Esophagus muscularis mucosa (tissue), 4 donors: Measurements from ENCODE around the gene AHCY. TPM values are rescaled to one million over a fixed set of nuclear protein-coding genes. Genes with fewer than 3 reads are reported as not detected.
A peak's percentile ranks its signal among the peaks of the same experiment; 100 is the strongest.

Experiments used
- DNase-seq: peaks from one replicate; pipeline ENCODE4 v3.0.0-alpha.2; 2017; ENCODE audit errors: extremely low spot score
- H3K27ac ChIP-seq, 4 donors: fragments of 200-600 bp; sonication (generic); replicated peaks in 1 of 4; 1 replicate in 3 of 4; 2 replicates in 1 of 4; pipeline ENCODE4 v1.5.1; 2016 to 2019; ENCODE audit warnings: mild to moderate bottlenecking in 1 of 4
- H3K27me3 ChIP-seq, 4 donors: fragments of 200-600 bp; sonication (generic); one replicate each; pipeline versions ENCODE4 v1.5.1 to v1.6.0; 2016 to 2019
- H3K36me3 ChIP-seq, 4 donors: fragments of 200-600 bp; sonication (generic); one replicate each; pipeline ENCODE4 v1.5.1; 2016 to 2019
- H3K4me1 ChIP-seq, 4 donors: fragments of 200-600 bp; sonication (generic); one replicate each; pipeline ENCODE4 v1.5.1; 2016 to 2019
- H3K4me3 ChIP-seq, 4 donors: fragments of 200-600 bp; sonication (generic); 1 replicate in 2 of 4; 2 replicates in 2 of 4; pipeline ENCODE4 v1.5.1; 2016 to 2019; ENCODE audit warnings: mild to moderate bottlenecking in 4 of 4, moderate library complexity in 1 of 4
- H3K9me3 ChIP-seq, 4 donors: fragments of 200-600 bp; sonication (generic); 1 replicate in 3 of 4; 2 replicates in 1 of 4; pipeline ENCODE4 v1.5.1; 2016 to 2019
- CTCF ChIP-seq, 3 experiments: fragments of 200-600 bp in 2 of 3; fragments of 450-650 bp in 1 of 3; sonication (generic) in 2 of 3; IDR thresholded peaks; one replicate each; pipeline ENCODE4 v1.5.1; 2017 to 2019; ENCODE audit warnings: antibody characterized with exemption in 3 of 3, mild to moderate bottlenecking in 2 of 3, moderate library complexity in 1 of 3
- EP300 ChIP-seq: sonication (generic); formaldehyde crosslinking; IDR thresholded peaks from one replicate; pipeline ENCODE4 v1.6.1; 2017; ENCODE audit warnings: antibody characterized with exemption
- POLR2A ChIP-seq: fragments of 450-650 bp; IDR thresholded peaks from one replicate; pipeline ENCODE4 v1.6.1; 2017; ENCODE audit warnings: antibody characterized with exemption, moderate library complexity, mild to moderate bottlenecking, low read depth
- POLR2AphosphoS5 ChIP-seq, 2 donors: sonication (generic); formaldehyde crosslinking; IDR thresholded peaks; one replicate each; pipeline ENCODE4 v1.6.1; 2017; ENCODE audit warnings: antibody characterized with exemption in 2 of 2
- WGBS: methylation state at CpG from one replicate; pipeline ENCODE4 v1.1.5; 2018; 5-methylcytosine and 5-hydroxymethylcytosine counted together
- intact Hi-C: fragments of 100-400 bp; cut with DNase I; formaldehyde crosslinking; loops from one replicate; pipeline ENCODE4 v1.15.1; 2023
- total RNA-seq, 4 donors: library from RNA; depleted of rRNA; stranded (reverse); fragments of >200 nt; gene quantifications; one replicate each; pipeline versions ENCODE4 v1.1.0 to v1.2.1, GENCODE V29; 2016

AHCY gene
- total RNA-seq, 4 donors from 2014 or later: 52.7 to 77.0 (median 71.0) TPM

GRCh38 chr20:34302312-34302722 lies 838 bp downstream of the AHCY start:
- no peaks in the 10 kb centered on the region for H3K27me3 ChIP-seq
- intact Hi-C loops: loop anchor here (5.0 to 10.0 kb wide), 2 partner anchors 60 to 402 kb away; partner anchors contain the start of genes ITCH and TP53INP2
- H3K9me3 ChIP-seq: no peaks in the 10 kb centered on the region
- peaks cover 16 to 25% (median 20%) of the 10 kb centered on the region in 4 donors for H3K4me1 ChIP-seq
- no peak for DNase-seq
- no peaks in the 10 kb centered on the region for H3K36me3 ChIP-seq
- peak in 1 of 3 experiments; percentile 10 for TF ChIP-seq CTCF (IDR thresholded peaks at IDR 0.05)
- no peak for TF ChIP-seq POLR2A
- TF ChIP-seq POLR2AphosphoS5 (IDR thresholded peaks at IDR 0.05): no peak
- TF ChIP-seq EP300: no peak
- peak overlapping the region; percentile 73 to 86 (median 77) for H3K4me3 ChIP-seq
- 26% methylated on average over 9 of the region's 9 CpGs for WGBS
- peak overlapping the region; percentile 88 to 97 (median 92) for H3K27ac ChIP-seq

GRCh38 chr20:34301587-34302311 lies 1.4 kb downstream of the AHCY start:
- H3K9me3 ChIP-seq: no peaks in the 10 kb centered on the region
- H3K27ac ChIP-seq: peak overlapping the region in 3 of 4 donors; percentile 88 to 97 (median 94)
- no peaks in the 10 kb centered on the region for H3K36me3 ChIP-seq
- peaks cover 16 to 25% (median 20%) of the 10 kb centered on the region in 4 donors for H3K4me1 ChIP-seq
- H3K27me3 ChIP-seq: no peaks in the 10 kb centered on the region
- DNase-seq: no peak
- intact Hi-C loops: loop anchor here (5.0 to 10.0 kb wide), 2 partner anchors 61 to 403 kb away; partner anchors contain the start of genes ITCH and TP53INP2
- no peak for TF ChIP-seq POLR2AphosphoS5 (IDR thresholded peaks at IDR 0.05)
- no peak for TF ChIP-seq CTCF (IDR thresholded peaks at IDR 0.05)
- no peak for TF ChIP-seq EP300
- TF ChIP-seq POLR2A: no peak
- H3K4me3 ChIP-seq: peak overlapping the region; percentile 73 to 86 (median 77)
- 93% methylated on average over 17 of the region's 17 CpGs for WGBS

- Histone ChIP-seq H3K4me1 (peaks cover 16 to 25% (median 20%) of the 10 kb centered on the region in 4 donors), H3K9me3 (no peaks in the 10 kb centered on the region), H3K27ac (no peak overlapping the region), H3K36me3 (no peaks in the 10 kb centered on the region), H3K4me3 (no peak overlapping the region), H3K27me3 (no peaks in the 10 kb centered on the region)
- TF ChIP-seq CTCF (IDR thresholded peaks at IDR 0.05) (no peak), EP300 (no peak), POLR2A (no peak), POLR2AphosphoS5 (IDR thresholded peaks at IDR 0.05) (no peak)
- DNase-seq: no peak
- intact Hi-C loops: loop anchor here (5.0 to 10.0 kb wide), 2 partner anchors 61 to 404 kb away; partner anchors contain the start of genes ITCH and TP53INP2
- WGBS: 74% methylated on average over 6 of the region's 7 CpGs
Measured at GRCh38 chr20:34300809-34301586, 2.2 kb downstream of the AHCY start.

GRCh38 chr20:34300256-34300806 lies 2.8 kb downstream of the AHCY start:
- Histone ChIP-seq H3K27me3 (no peaks in the 10 kb centered on the region), H3K4me3 (no peak overlapping the region), H3K27ac (no peak overlapping the region), H3K36me3 (peaks cover under 1 to 3% (median 1%) of the 10 kb centered on the region in 4 donors), H3K9me3 (no peaks in the 10 kb centered on the region), H3K4me1 (peaks cover 16 to 25% (median 20%) of the 10 kb centered on the region in 4 donors)
- TF ChIP-seq CTCF (IDR thresholded peaks at IDR 0.05): no peak
- TF ChIP-seq POLR2AphosphoS5 (IDR thresholded peaks at IDR 0.05): no peak
- TF ChIP-seq EP300: no peak
- no peak for TF ChIP-seq POLR2A
- no peak for DNase-seq
- 83% methylated on average over 3 of the region's 3 CpGs for WGBS
- intact Hi-C loops: loop anchor here (5.0 to 10.0 kb wide), 2 partner anchors 62 to 404 kb away; partner anchors contain the start of genes ITCH and TP53INP2
